OCI-LY1 (cell line): ENCODE results near the gene ZNF219.

Source experiments
- H2AFZ ChIP-seq: fragments of 200-600 bp; sonication (generic), shearing (Covaris generic); 2 replicates; pipeline ENCODE4 v1.6.0; 2014; ENCODE audit warnings: antibody characterized with exemption, mild to moderate bottlenecking, low read length
- H3F3A ChIP-seq: fragments of 200-600 bp; sonication (generic), shearing (Covaris generic); 2 replicates; pipeline ENCODE4 v1.6.0; 2014; ENCODE audit warnings: mild to moderate bottlenecking, antibody characterized with exemption, low read length, moderate library complexity; ENCODE audit not compliant: insufficient read depth
- H3K27ac ChIP-seq: fragments of 200-600 bp; sonication (generic); 2 replicates; pipeline ENCODE4 v1.5.1; 2014; ENCODE audit warnings: low read length, mixed run types, mild to moderate bottlenecking, low read depth; ENCODE audit not compliant: poor library complexity, severe bottlenecking
- H3K27me3 ChIP-seq: fragments of 200-600 bp; sonication (generic); 2 replicates; pipeline ENCODE4 v1.6.0; 2014; ENCODE audit warnings: antibody characterized with exemption, mild to moderate bottlenecking, low read length, moderate library complexity; ENCODE audit not compliant: insufficient read depth
- H3K36me3 ChIP-seq: fragments of 200-600 bp; sonication (generic); 2 replicates; pipeline ENCODE4 v1.6.1; 2014; ENCODE audit warnings: mild to moderate bottlenecking, antibody characterized with exemption, low read length, moderate library complexity, mixed read lengths; ENCODE audit not compliant: insufficient read depth
- H3K4me1 ChIP-seq: fragments of 200-600 bp; sonication (generic); 2 replicates; pipeline ENCODE4 v1.5.1; 2014; ENCODE audit warnings: mild to moderate bottlenecking, low read length, moderate library complexity; ENCODE audit not compliant: insufficient read depth, severe bottlenecking
- H3K4me2 ChIP-seq: fragments of 200-600 bp; sonication (generic), shearing (Covaris generic); 2 replicates; pipeline ENCODE4 v1.6.1; 2014; ENCODE audit warnings: low read length
- H3K4me3 ChIP-seq: fragments of 200-600 bp; sonication (generic); 2 replicates; pipeline ENCODE4 v1.5.1; 2014; ENCODE audit warnings: low read length, low read depth, mild to moderate bottlenecking, mixed read lengths; ENCODE audit not compliant: poor library complexity, severe bottlenecking
- H3K79me2 ChIP-seq: fragments of 200-600 bp; shearing (Covaris generic); 2 replicates; pipeline ENCODE4 v1.6.1; 2016; ENCODE audit warnings: mixed run types, low read length, mixed read lengths; ENCODE audit not compliant: insufficient read depth
- H3K9ac ChIP-seq: fragments of 200-600 bp; sonication (generic), shearing (Covaris generic); 2 replicates; pipeline ENCODE4 v1.6.1; 2014; ENCODE audit warnings: mild to moderate bottlenecking, low read length, mixed read lengths
- H3K9me2 ChIP-seq: fragments of 200-600 bp; sonication (generic), shearing (Covaris generic); 2 replicates; pipeline ENCODE4 v1.6.1; 2014; ENCODE audit warnings: low read depth, mild to moderate bottlenecking, low read length, mixed read lengths
- H3K9me3 ChIP-seq: fragments of 200-600 bp; shearing (Covaris generic); 2 replicates; pipeline ENCODE4 v1.6.1; 2014; ENCODE audit warnings: low read length, mixed read lengths
- H4K20me1 ChIP-seq: fragments of 200-600 bp; sonication (generic), shearing (Covaris generic); 2 replicates; pipeline ENCODE4 v1.6.0; 2016; ENCODE audit warnings: mild to moderate bottlenecking, low read length; ENCODE audit not compliant: insufficient read depth
- EZH2 ChIP-seq: fragments of 200-600 bp; sonication (generic), shearing (Covaris generic); IDR thresholded peaks from 2 replicates; pipeline ENCODE4 v1.8.0; 2017; ENCODE audit warnings: borderline replicate concordance, mixed run types, mild to moderate bottlenecking, antibody characterized with exemption, low read length, moderate library complexity, mixed read lengths
- TF ChIP-seq, protein P1 (sequence below): fragments of 200-600 bp; sonication (generic), shearing (Covaris generic); IDR thresholded peaks from 2 replicates; pipeline ENCODE4 v1.5.1; 2017; ENCODE audit warnings: mild to moderate bottlenecking, antibody characterized with exemption, low read length, moderate library complexity, mixed read lengths

Gene ZNF219

DNA sequence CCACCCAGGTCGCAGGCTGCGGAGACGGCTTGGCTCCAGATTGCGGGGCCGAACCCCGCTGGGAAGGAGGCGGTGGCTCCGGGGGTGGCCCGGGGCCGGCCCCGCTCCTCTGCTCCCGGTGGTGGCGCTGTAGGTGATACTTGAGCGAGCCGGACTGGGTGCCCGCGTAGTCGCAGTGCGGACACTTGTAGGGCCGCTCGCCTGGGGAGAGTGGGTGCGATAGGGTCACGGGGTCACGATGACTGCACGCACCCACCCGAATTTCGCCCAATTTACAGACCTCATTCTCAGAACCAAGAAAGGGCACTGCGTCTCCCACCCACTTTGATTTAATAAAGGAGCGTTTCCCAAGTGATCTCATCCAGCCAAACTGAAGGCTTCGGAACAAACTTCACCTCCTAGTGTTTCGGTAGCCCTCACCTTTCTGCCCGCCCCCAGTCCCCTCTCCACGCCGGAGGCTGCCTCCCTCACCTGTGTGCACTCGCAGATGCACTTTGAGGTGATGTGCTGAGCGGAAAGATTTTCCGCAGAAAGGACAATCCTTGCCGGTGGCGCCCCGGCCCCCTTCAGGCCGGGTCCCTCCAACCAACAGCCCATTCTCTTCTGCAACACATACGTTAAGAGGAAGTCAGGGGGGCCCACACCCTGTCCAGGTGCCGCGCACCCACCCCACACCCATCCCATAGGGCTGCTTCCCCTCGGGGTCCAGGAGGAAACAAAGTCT lies 7.4 kb downstream of the ZNF219 start:
- Histone ChIP-seq H3F3A (no peaks in the 10 kb centered on the region), H3K9me2 (no peaks in the 10 kb centered on the region), H3K9ac (no peak overlapping the region), H3K27ac (no peak overlapping the region), H3K4me2 (no peak overlapping the region), H2AFZ (no peak overlapping the region), H3K9me3 (no peaks in the 10 kb centered on the region), H3K36me3 (no peaks in the 10 kb centered on the region), H4K20me1 (no peaks in the 10 kb centered on the region), H3K79me2 (no peaks in the 10 kb centered on the region), H3K4me3 (no peak overlapping the region), H3K4me1 (peaks cover 4% of the 10 kb centered on the region), H3K27me3 (no peaks in the 10 kb centered on the region)
- TF ChIP-seq, protein P1, sequence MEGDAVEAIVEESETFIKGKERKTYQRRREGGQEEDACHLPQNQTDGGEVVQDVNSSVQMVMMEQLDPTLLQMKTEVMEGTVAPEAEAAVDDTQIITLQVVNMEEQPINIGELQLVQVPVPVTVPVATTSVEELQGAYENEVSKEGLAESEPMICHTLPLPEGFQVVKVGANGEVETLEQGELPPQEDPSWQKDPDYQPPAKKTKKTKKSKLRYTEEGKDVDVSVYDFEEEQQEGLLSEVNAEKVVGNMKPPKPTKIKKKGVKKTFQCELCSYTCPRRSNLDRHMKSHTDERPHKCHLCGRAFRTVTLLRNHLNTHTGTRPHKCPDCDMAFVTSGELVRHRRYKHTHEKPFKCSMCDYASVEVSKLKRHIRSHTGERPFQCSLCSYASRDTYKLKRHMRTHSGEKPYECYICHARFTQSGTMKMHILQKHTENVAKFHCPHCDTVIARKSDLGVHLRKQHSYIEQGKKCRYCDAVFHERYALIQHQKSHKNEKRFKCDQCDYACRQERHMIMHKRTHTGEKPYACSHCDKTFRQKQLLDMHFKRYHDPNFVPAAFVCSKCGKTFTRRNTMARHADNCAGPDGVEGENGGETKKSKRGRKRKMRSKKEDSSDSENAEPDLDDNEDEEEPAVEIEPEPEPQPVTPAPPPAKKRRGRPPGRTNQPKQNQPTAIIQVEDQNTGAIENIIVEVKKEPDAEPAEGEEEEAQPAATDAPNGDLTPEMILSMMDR, result no peak
- TF ChIP-seq EZH2, result no peak

DNA sequence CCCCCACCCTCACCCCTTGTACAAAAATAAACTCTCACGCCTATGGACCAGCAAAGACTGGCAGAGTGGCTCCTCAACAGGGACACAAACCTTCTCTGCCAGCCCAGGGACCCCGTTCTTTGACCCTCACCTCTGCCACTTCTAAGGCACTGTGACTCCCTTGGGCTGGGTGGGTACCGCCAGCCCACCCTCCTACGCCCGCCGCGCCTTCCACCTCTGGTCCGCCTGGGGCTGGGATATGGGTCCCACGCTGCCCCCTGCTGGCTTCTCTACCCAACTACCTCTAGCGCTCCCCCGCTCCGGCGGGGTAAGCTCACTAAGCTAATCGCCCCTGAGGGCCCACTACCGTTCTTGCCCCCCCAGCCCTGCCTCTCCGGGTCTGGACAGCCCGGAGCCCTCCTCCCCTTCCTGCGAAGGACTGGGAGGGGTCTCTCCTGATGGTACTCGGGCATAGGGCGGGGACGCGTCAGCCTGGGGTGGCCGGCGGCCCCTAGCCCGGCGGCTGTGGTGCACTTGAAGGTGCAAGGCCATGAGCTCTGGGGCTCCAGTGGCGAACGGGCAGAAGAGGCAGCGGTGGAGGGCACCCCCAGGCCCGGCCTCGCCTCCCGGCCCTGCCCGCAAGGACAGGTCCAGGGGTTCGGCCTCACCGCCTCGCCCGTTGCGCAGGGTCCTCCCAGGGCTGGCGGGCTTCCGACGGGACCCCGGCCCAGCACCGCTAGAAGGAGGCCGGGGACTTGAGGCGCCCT lies 8.1 kb downstream of the ZNF219 start:
- H2AFZ ChIP-seq, result no peak overlapping the region
- H3K27ac ChIP-seq, result no peak overlapping the region
- H3K4me1 ChIP-seq, result peaks cover 4% of the 10 kb centered on the region
- no peaks in the 10 kb centered on the region for H3K9me2 ChIP-seq
- no peaks in the 10 kb centered on the region for H3K27me3 ChIP-seq
- no peaks in the 10 kb centered on the region for H3K36me3 ChIP-seq
- no peak overlapping the region for H3K4me2 ChIP-seq
- H3K9ac ChIP-seq, result no peak overlapping the region
- TF ChIP-seq EZH2, result no peak
- TF ChIP-seq, protein P1, result peak; percentile 53
- H3K4me3 ChIP-seq, result no peak overlapping the region
- no peaks in the 10 kb centered on the region for H4K20me1 ChIP-seq
- no peaks in the 10 kb centered on the region for H3K79me2 ChIP-seq
- H3K9me3 ChIP-seq, result no peaks in the 10 kb centered on the region
- H3F3A ChIP-seq, result no peaks in the 10 kb centered on the region

DNA sequence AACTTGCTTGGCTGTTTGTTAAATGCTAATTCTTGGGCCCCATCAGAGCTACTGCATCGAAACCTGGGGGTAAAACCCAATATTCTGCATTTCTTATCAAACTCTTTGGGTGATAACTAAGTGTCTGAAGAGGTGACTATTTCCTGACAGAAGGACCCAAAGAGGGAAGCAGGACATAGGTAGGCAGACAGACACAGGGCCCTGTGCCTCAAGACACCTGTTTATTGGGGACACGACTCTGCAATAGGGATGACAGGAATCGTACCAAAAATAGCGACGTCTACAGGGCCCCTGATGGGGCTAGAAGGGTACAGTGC lies 8.6 kb downstream of the ZNF219 start:
- H3K9ac ChIP-seq, result no peak overlapping the region
- no peaks in the 10 kb centered on the region for H3K9me3 ChIP-seq
- H3K4me3 ChIP-seq, result no peak overlapping the region
- H3K4me2 ChIP-seq, result no peak overlapping the region
- H2AFZ ChIP-seq, result no peak overlapping the region
- no peak for TF ChIP-seq EZH2
- TF ChIP-seq, protein P1, result no peak
- no peak overlapping the region for H3K27ac ChIP-seq
- H3K36me3 ChIP-seq, result no peaks in the 10 kb centered on the region
- no peaks in the 10 kb centered on the region for H3K27me3 ChIP-seq
- no peaks in the 10 kb centered on the region for H4K20me1 ChIP-seq
- no peaks in the 10 kb centered on the region for H3F3A ChIP-seq
- H3K9me2 ChIP-seq, result no peaks in the 10 kb centered on the region
- H3K79me2 ChIP-seq, result no peaks in the 10 kb centered on the region
- H3K4me1 ChIP-seq, result peaks cover 4% of the 10 kb centered on the region
